ENCODE data around the gene SKIC2. TPM values are rescaled to one million over a fixed set of nuclear protein-coding genes. Genes with fewer than 3 reads are reported as not detected.
A peak's percentile ranks its signal among the peaks of the same experiment; 100 is the strongest.

Gene SKIC2
- total and polyA plus RNA-seq, 2 donors (not counting 3 experiments of a cell fraction or from before 2014, with no cell fraction given), result 52.8 to 76.7 TPM

DNA sequence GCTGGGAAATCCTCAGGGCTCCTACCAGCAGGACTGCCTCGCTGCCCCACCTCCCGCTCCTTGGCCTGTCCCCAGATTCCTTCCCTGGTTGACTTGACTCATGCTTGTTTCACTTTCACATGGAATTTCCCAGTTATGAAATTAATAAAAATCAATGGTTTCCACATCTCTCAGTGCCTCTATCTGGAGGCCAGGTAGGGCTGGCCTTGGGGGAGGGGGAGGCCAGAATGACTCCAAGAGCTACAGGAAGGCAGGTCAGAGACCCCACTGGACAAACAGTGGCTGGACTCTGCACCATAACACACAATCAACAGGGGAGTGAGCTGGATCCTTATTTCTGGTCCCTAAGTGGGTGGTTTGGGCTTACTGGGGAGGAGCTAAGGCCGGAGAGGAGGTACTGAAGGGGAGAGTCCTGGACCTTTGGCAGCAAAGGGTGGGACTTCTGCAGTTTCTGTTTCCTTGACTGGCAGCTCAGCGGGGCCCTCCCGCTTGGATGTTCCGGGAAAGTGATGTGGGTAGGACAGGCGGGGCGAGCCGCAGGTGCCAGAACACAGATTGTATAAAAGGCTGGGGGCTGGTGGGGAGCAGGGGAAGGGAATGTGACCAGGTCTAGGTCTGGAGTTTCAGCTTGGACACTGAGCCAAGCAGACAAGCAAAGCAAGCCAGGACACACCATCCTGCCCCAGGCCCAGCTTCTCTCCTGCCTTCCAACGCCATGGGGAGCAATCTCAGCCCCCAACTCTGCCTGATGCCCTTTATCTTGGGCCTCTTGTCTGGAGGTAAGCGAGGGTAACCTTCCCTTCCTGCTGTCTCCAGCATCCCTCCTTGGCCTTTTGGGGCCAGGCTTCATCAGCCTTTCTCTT lies 13.2 kb upstream of the SKIC2 start, which contains the start of gene CFB:
CFB (plus strand) TSS at position 589 of the 863 bp plus-strand sequence; CDS start at position 716, 127 bp downstream.
- DNase-seq (ENCODE audit: low read depth, low spot score), result peak; percentile 56
- intact Hi-C loops (cut with micrococcal nuclease) (no loop called here), dilution Hi-C loops (cut with MboI; ENCODE audit: extremely low pct_ligation_motif_present, low sequenced_read_pairs) (no loop called here)
- H3K9me3 ChIP-seq (replicated peaks; ENCODE audit: control insufficient read depth, insufficient read depth, low read length), result no peaks in the 10 kb centered on the region
- H3K36me3 ChIP-seq (ENCODE audit: control insufficient read depth in 2 of 2, extremely low read depth in 1 of 2, insufficient read depth in 2 of 2, low read length in 2 of 2), result no peaks in the 10 kb centered on the region
- no peaks in the 10 kb centered on the region for H4K20me1 ChIP-seq (replicated peaks; ENCODE audit: control insufficient read depth, extremely low read depth, insufficient read depth, low read length)
- peaks cover 3 to 11% of the 10 kb centered on the region in 2 experiments for H3K27me3 ChIP-seq (ENCODE audit: control insufficient read depth in 2 of 2, insufficient read depth in 2 of 2, low read length in 2 of 2)
- H3K9ac ChIP-seq (replicated peaks; ENCODE audit: extremely low read depth, insufficient read depth, low read length), result no peak within 1 kb of the TSS
- ChIA-PET CTCF (interaction anchor here (1.0 to 1.4 kb wide), 3 partner anchors 12 to 44 kb away, joined by 3 to 4 read pairs (median 3); partner anchors contain the start of gene ZBTB12), POLR2A (interaction anchor here (0.6 kb wide), 2 partner anchors 38 to 164 kb away, joined by 9 to 11 read pairs; no protein-coding TSS in a partner anchor)
- FAIRE-seq, result peak; percentile 64
- no peaks in the 10 kb centered on the region for H3K79me2 ChIP-seq (ENCODE audit: control insufficient read depth, insufficient read depth, low read length)
- no peak within 1 kb of the TSS for H3K27ac ChIP-seq (ENCODE audit: insufficient read depth, low read depth, low read length)
- H2AFZ ChIP-seq (ENCODE audit: low read depth, low read length), result peak within 1 kb of the TSS; percentile 81
- H3K4me1 ChIP-seq (ENCODE audit: control insufficient read depth, extremely low read depth, insufficient read depth, low read length), result peaks cover 3% of the 10 kb centered on the region
- no peak within 1 kb of the TSS for H3K4me3 ChIP-seq (replicated peaks in 1 of 3; ENCODE audit: insufficient read depth in 1 of 3, low read depth in 1 of 3, low read length in 3 of 3)
- BruUV-seq (replicated peaks), result no TSS peak
- no peak for TF ChIP-seq POLR2A (IDR thresholded peaks at IDR 0.05; ENCODE audit: low read depth, low read length)
- no peak for TF ChIP-seq GATA2 (IDR thresholded peaks at IDR 0.05; ENCODE audit: insufficient read depth, insufficient read length, low read depth, low read length)
- no peak for TF ChIP-seq FOS (IDR thresholded peaks at IDR 0.05; ENCODE audit: borderline replicate concordance, insufficient read depth, low read length)
- no peak for TF ChIP-seq MYC (IDR thresholded peaks at IDR 0.05; ENCODE audit: low read depth, low read length)
- TF ChIP-seq JUN (IDR thresholded peaks at IDR 0.05; ENCODE audit: borderline replicate concordance, insufficient read depth, insufficient read length, low read depth), result no peak
- TF ChIP-seq, protein P1, sequence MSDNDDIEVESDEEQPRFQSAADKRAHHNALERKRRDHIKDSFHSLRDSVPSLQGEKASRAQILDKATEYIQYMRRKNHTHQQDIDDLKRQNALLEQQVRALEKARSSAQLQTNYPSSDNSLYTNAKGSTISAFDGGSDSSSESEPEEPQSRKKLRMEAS (IDR thresholded peaks at IDR 0.05; ENCODE audit: insufficient read depth, insufficient read length), result no peak
- no peak for TF ChIP-seq EZH2 (IDR thresholded peaks at IDR 0.05; ENCODE audit: borderline replicate concordance, low read depth, low read length, severe bottlenecking)
- TF ChIP-seq POLR2AphosphoS5 (IDR thresholded peaks at IDR 0.05; ENCODE audit: insufficient read depth, low read depth, low read length), result no peak
- TF ChIP-seq, protein P2, sequence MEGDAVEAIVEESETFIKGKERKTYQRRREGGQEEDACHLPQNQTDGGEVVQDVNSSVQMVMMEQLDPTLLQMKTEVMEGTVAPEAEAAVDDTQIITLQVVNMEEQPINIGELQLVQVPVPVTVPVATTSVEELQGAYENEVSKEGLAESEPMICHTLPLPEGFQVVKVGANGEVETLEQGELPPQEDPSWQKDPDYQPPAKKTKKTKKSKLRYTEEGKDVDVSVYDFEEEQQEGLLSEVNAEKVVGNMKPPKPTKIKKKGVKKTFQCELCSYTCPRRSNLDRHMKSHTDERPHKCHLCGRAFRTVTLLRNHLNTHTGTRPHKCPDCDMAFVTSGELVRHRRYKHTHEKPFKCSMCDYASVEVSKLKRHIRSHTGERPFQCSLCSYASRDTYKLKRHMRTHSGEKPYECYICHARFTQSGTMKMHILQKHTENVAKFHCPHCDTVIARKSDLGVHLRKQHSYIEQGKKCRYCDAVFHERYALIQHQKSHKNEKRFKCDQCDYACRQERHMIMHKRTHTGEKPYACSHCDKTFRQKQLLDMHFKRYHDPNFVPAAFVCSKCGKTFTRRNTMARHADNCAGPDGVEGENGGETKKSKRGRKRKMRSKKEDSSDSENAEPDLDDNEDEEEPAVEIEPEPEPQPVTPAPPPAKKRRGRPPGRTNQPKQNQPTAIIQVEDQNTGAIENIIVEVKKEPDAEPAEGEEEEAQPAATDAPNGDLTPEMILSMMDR (IDR thresholded peaks at IDR 0.05; ENCODE audit: extremely low read depth in 1 of 2, insufficient read depth in 1 of 2, low read depth in 1 of 2, low read length in 2 of 2), result no peak
- H3K4me2 ChIP-seq (ENCODE audit: insufficient read depth, low read length), result no peak within 1 kb of the TSS
- H3K9me1 ChIP-seq (replicated peaks; ENCODE audit: control insufficient read depth, extremely low read depth, insufficient read depth, low read length), result no peaks in the 10 kb centered on the region
